GM21825 (cell line): ENCODE results near the gene IFFO2.

Experiments used
- ATAC-seq: cut with Tn5 transposase; IDR thresholded peaks from one replicate; pipeline ENCODE4 v1.9.1; 2021; ENCODE audit warnings: mild to moderate bottlenecking, moderate library complexity; ENCODE audit not compliant: unreplicated experiment

Gene IFFO2

GRCh38 chr1:18951818-18952391 is 4.6 kb downstream of the IFFO2 start:
- ATAC-seq: peak; percentile 36

- no peak for ATAC-seq
Measured at GRCh38 chr1:18951416-18951815, 5.1 kb downstream of the IFFO2 start.

- no peak for ATAC-seq
Measured at GRCh38 chr1:18950401-18951026, 6.0 kb downstream of the IFFO2 start.

GRCh38 chr1:18949686-18950400 is 6.6 kb downstream of the IFFO2 start:
- no peak for ATAC-seq

- no peak for ATAC-seq
Measured at GRCh38 chr1:18948913-18949685, 7.4 kb downstream of the IFFO2 start.

DNA sequence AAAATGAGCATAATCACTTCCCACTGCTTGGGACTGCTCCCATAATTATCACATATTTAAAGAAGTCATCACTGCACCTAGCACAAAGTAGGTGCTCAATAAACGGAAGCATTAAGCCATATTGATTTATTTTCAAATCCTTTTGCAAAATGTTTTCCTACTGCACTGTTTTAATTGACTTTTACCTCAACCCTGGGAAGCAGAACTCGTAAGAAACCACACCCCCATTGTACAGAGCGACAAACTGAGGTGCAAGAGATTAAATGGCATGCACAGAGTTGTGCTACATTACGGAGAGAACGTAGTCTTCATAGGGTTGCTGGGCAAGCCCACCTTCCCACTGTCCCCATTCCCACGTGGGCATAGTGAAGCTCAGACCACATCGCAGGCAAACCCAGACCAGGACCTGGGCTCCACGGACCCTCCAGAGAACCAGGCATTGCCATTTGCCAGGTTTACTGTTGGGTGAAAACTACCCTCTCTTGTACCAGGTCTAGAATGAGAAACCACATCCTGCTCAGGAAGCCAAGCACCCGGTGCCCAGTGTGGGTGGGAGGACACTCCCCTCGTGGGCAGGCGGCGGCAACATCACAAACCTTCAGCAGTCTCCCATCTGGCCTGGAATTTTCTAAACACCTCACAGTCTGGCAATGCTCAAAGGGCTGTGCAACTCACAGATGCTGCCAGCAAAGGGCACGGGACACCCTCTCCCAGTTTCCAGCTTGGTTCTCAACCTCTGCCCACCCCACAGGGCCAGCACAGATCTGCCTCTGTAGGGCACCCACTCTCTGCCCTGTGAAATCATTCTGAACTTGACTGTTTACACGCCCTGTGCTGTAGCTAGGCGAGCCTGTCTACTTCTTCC is 8.2 kb downstream of the IFFO2 start:
- ATAC-seq: no peak

DNA sequence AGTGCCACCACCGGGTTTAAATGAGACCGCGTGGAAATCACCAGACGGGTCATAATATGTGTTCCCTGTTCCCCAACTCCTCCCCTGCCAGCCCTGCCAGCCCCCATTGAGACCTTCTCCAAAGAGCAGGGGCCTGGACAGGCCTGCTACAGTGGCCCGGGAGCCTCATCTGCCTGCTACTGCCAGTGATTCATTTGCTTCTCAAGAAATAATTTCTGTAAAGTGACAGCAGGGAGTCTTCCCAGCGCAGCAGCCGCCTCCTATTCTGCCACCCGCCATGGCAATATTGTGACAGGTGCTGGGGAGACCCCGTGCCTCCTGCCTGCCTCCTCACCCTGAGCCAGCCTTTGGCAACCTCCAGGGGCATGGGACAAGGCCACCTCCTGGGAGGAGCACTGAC is 8.9 kb downstream of the IFFO2 start:
- ATAC-seq: no peak

GRCh38 chr1:18946550-18947381 is 9.7 kb downstream of the IFFO2 start:
- no peak for ATAC-seq

- ATAC-seq: no peak
Measured at GRCh38 chr1:18945401-18945849, 11.1 kb downstream of the IFFO2 start.

GRCh38 chr1:18944810-18945209 is 11.7 kb downstream of the IFFO2 start:
- no peak for ATAC-seq

GRCh38 chr1:18943914-18944572 is 12.4 kb downstream of the IFFO2 start:
- ATAC-seq: no peak

DNA sequence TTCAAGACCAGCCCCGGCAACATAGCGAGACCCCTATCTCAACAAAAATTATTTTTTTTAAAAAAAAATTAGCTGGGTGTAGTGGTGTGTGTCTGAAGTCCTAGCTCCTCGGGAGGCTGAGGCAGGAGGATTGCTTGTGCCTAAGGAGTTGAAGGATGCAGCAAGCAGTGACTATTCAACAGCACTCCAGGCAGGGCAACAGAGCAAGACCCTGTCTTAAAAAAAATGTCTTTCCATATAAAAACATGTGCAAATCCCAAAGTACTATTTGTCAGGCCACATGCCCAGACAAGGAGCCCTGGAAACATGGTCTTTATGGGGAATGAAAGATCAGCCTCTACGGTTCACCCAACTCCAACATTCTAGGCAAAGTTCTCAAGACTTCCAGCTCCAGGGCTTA is 13.3 kb downstream of the IFFO2 start:
- ATAC-seq: no peak

GRCh38 chr1:18942340-18942739 is 14.1 kb downstream of the IFFO2 start:
- ATAC-seq: no peak

GRCh38 chr1:18941221-18942141 is 15.0 kb downstream of the IFFO2 start:
- ATAC-seq: no peak

DNA sequence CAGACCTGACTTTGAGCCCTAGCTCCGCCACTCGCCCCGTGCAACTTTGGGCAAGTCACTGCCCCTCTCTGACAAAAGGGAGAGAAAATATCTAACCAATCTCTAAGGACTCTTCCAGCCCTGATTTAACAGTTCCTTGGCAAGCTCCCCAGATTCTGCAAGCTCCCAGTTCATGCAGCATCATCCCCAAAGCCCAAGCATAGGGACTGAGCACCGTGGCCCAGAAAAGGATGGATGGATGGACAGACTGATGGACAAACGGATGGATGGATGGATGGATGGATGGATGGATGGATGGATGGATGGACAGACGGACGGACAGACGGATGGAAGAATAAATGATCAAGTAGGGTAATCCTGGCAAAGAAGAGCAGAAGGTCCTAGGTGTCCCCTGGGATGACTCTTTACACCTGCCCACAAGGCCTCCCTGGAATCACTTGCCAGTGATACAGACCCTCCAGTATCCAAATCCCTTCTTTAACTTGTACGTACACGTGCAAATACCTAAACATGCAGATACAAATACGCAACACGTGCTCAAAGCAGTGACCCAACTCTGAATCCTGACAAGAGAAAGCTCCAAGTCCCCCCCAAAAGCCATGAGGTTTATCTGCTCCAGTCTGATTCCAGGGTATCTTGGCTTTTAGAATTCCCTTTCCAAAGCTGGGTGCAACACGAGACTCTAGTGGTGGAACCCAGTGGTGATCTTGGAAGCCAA is 16.0 kb downstream of the IFFO2 start:
- no peak for ATAC-seq

DNA sequence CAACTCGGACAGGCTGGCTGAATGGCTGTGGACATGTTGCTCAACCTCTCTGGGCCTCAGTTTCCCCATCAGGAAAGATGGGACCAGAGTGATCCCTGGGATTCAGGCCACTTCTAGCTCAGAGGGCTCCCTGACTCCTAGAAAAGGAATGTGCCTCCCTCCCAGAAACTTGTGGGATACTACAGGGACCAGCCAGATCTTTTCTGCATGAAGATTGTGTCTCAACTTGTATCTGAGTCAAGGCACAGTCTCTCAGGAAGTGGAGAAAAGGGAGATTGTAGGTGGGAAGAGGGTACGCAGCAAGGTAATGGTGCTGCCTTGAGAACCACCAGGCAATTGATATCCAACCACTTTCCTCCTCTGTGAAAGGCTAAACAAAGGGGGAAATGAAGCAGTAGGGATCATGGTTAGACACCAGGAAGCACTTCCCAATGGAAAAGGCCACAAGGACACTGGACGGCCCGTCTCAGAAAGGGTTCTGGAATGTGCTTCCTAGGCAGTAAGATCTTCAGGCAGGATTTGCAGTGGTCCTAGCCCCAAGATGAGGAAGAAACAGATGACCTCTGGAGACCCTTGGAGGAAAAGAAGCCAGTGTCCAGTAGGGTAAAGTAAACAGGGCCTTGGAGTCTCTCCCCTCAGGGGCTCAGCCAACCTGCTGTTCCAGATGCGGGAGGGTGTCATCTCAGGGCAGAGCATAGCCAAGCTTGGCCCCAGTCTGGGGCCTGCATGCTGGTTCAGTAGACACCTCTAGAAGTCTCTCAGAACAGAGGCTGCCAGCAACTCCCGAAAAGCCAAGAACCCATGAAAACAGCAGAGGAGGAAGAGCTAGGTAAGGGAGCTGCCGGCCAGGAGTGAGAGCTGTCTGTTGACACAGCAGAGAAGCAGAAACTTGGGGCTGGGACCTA is 16.8 kb downstream of the IFFO2 start:
- ATAC-seq: no peak

DNA sequence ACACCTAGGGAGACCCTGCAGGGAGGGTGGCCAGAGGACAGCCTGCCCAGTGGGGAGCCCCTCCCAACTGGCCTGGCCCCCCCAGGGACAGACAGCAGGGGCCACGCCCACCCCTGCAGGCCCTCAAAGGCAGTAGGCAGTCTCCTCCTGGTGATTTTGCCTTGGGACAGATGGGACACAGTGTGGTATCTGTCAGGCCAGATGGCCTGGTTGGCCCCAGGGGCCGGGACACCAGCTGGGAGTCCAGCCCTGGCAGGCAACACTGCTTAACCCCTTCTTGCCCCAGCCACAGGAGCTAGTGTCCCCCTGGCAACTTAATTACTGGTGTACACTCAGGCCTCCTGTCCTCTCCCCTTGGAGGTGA is 17.8 kb downstream of the IFFO2 start:
- no peak for ATAC-seq
